ENCODE results near the gene TEX10. TPM values are rescaled to one million over a fixed set of nuclear protein-coding genes. Genes with fewer than 3 reads are reported as not detected.

The TEX10 gene
- polyA plus RNA-seq, 1 donor = 22.6 TPM

DNA sequence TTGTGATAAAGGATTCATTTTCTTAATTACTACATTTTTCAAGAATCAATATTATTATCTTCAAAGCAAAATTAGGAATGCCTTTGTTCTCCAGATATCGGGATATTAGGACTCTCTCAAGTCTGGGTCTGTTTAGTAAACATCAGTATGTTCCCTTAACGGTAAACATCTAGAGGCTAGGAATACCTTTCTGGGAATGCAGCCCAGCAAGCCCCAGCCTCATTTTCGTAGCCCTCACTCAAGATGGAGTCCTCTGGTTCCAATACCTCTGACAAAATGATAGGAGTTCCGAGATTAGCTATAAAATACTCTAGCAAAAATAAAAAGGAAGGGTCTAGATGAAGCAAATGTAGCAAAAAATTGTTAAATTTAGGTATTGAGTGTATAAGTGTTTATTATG lies 84.5 kb downstream of the TEX10 start:
- 100% methylated on average over 2 of the region's 4 CpGs for WGBS (ENCODE audit: insufficient coverage, low lambda C conversion rate)

DNA sequence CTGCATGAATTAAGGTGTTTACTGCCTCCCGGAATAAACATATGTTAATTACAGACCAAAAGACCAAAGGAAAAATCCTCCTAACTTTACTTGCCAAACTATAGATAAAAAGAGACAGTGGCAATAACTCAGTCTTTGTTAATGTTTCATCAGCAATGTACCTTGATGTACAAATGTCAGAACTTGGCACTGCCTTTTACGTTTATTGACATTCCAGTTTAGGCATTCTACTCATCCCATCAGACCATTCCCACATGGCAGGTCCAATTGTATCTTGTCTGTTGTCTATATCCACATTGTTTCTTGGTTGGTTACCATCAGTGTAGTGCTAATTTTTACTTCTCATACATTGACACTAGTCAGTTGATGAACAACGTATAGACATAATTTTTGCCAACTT lies 85.5 kb downstream of the TEX10 start:
- no peak overlapping the region for H3K27ac ChIP-seq (ENCODE audit: low read length)
- H3K36me3 ChIP-seq (ENCODE audit: control insufficient read depth, insufficient read depth, low read length) = peaks cover 10% of the 10 kb centered on the region
- no peaks in the 10 kb centered on the region for H3K9me3 ChIP-seq (ENCODE audit: control insufficient read depth, low read depth, low read length)
- no peaks in the 10 kb centered on the region for H3K4me1 ChIP-seq (ENCODE audit: control insufficient read depth, insufficient read depth, low read length)
- H3K27me3 ChIP-seq (ENCODE audit: control insufficient read depth, insufficient read depth, low read length) = no peaks in the 10 kb centered on the region
- WGBS (ENCODE audit: insufficient coverage, low lambda C conversion rate) = 100% methylated on average over 1 of the region's 3 CpGs
- H3K4me3 ChIP-seq (ENCODE audit: low read length) = no peak overlapping the region
- no peak for DNase-seq

More for the DNA sequence above, 84.5 kb downstream of the TEX10 start:
- H3K27ac ChIP-seq (ENCODE audit: low read length) = no peak overlapping the region
- no peak overlapping the region for H3K4me3 ChIP-seq (ENCODE audit: low read length)
- DNase-seq = no peak
- H3K9me3 ChIP-seq (ENCODE audit: control insufficient read depth, low read depth, low read length) = no peaks in the 10 kb centered on the region
- peaks cover 17% of the 10 kb centered on the region for H3K36me3 ChIP-seq (ENCODE audit: control insufficient read depth, insufficient read depth, low read length)
- H3K27me3 ChIP-seq (ENCODE audit: control insufficient read depth, insufficient read depth, low read length) = no peaks in the 10 kb centered on the region
- no peaks in the 10 kb centered on the region for H3K4me1 ChIP-seq (ENCODE audit: control insufficient read depth, insufficient read depth, low read length)

Other genes starting within 250 kb of the TEX10 start
- 15.1 TPM for gene MSANTD3, start 74.2 kb upstream of the TEX10 start, polyA plus RNA-seq
- gene TMEFF1, start 120.2 kb upstream of the TEX10 start, polyA plus RNA-seq = 2.4 TPM
- gene CAVIN4, start 225.1 kb upstream of the TEX10 start, polyA plus RNA-seq = 1.0 TPM

Data from large intestine (tissue), 3 donors.